Kidney capillary endothelial cell (primary cell): ENCODE data around the gene BPIFA3.
"Not testable (repeated sequence)": the region's sequence is repeated elsewhere in the genome, so short reads cannot be mapped to it uniquely, and the experiment has no call there.

Source experiments
- DNase-seq: peaks from one replicate; pipeline ENCODE4 v3.0.0-alpha.2; 2018; ENCODE audit warnings: low spot score

The BPIFA3 gene

GRCh38 chr20:33217052-33217451 is at the start of gene BPIFA3:
BPIFA3 (plus strand) TSS chr20:33217352; CDS start chr20:33217537, 185 bp downstream.
- no peak for DNase-seq

GRCh38 chr20:33167859-33168258 is 49.3 kb upstream of the BPIFA3 start, which contains the start of gene BPIFA2:
BPIFA2 (plus strand) TSS chr20:33168159; CDS start chr20:33169146, 987 bp downstream.
- DNase-seq = no peak

GRCh38 chr20:33169176-33169794 is 47.9 kb upstream of the BPIFA3 start:
- DNase-seq = no peak

GRCh38 chr20:33172781-33173180 is 44.4 kb upstream of the BPIFA3 start:
- no peak for DNase-seq

- DNase-seq = no peak
These were observed 42.0 kb upstream of the BPIFA3 start for GRCh38 chr20:33175123-33175522.

- no peak for DNase-seq
These were observed 41.1 kb upstream of the BPIFA3 start for GRCh38 chr20:33176101-33176500.

- DNase-seq = no peak
These were observed 39.3 kb upstream of the BPIFA3 start for GRCh38 chr20:33177866-33178265.

GRCh38 chr20:33178726-33179125 is 38.4 kb upstream of the BPIFA3 start:
- no peak for DNase-seq

GRCh38 chr20:33180169-33180568 is 37.0 kb upstream of the BPIFA3 start:
- no peak for DNase-seq

- DNase-seq = no peak
These were observed 35.6 kb upstream of the BPIFA3 start for GRCh38 chr20:33181482-33182093.

GRCh38 chr20:33183312-33183711 is 33.8 kb upstream of the BPIFA3 start:
- DNase-seq = no peak

GRCh38 chr20:33185031-33185590 is 32.0 kb upstream of the BPIFA3 start:
- not testable (repeated sequence) for DNase-seq

- no peak for DNase-seq
These were observed 29.7 kb upstream of the BPIFA3 start for GRCh38 chr20:33187491-33187890.

GRCh38 chr20:33188421-33188820 is 28.7 kb upstream of the BPIFA3 start:
- DNase-seq = no peak

GRCh38 chr20:33191484-33191883 is 25.7 kb upstream of the BPIFA3 start:
- DNase-seq = no peak

- no peak for DNase-seq
These were observed 25.2 kb upstream of the BPIFA3 start for GRCh38 chr20:33191955-33192354.

GRCh38 chr20:33192912-33193501 is 24.1 kb upstream of the BPIFA3 start:
- DNase-seq = no peak

- no peak for DNase-seq
These were observed 18.1 kb upstream of the BPIFA3 start for GRCh38 chr20:33199026-33199425.

- DNase-seq = no peak
These were observed 14.7 kb upstream of the BPIFA3 start for GRCh38 chr20:33202451-33202850.

GRCh38 chr20:33203444-33203843 is 13.7 kb upstream of the BPIFA3 start:
- DNase-seq = no peak

GRCh38 chr20:33209789-33210188 is 7.4 kb upstream of the BPIFA3 start:
- DNase-seq = peak; percentile 56

- DNase-seq = no peak
These were observed 6.8 kb upstream of the BPIFA3 start for GRCh38 chr20:33210371-33210770.

- DNase-seq = peak; percentile 4
These were observed 5.2 kb upstream of the BPIFA3 start for GRCh38 chr20:33211817-33212424.
